ENCODE data around the gene DNAAF5.
"Not testable (repeated sequence)": the region's sequence is repeated elsewhere in the genome, so short reads cannot be mapped to it uniquely, and the experiment has no call there.

DNAAF5 gene

GRCh38 chr7:730501-731439, 4.3 kb downstream of the DNAAF5 start:
- DNase-seq (ENCODE audit: low read depth): no peak

GRCh38 chr7:731440-732085, 5.1 kb downstream of the DNAAF5 start:
- DNase-seq (ENCODE audit: low read depth): no peak

DNA sequence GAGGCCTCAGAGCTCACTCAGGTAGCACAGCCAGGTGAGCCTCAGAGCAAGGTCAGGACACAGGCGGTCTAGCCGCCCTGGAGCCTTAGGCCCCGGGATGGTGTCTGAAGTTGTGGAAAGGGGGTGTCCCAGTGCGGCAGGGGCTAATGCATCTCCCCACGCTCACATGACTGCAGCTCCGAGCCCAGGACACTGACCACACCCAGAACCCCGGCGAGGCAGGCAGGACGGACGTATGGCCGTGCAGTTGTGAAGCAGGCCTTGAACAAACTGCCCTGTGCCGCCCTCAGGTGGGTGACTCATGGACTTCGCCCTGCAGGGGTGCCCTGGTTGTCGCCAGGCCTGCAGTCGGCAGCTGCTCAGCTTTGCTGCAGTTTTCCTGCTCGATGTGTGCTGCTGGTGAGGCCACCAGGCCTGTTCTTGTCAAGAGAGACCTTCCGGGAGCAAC, 5.6 kb downstream of the DNAAF5 start:
- DNase-seq (ENCODE audit: low read depth): no peak

- no peak for DNase-seq (ENCODE audit: low read depth)
Observed at GRCh38 chr7:732556-732955, 6.1 kb downstream of the DNAAF5 start.

DNA sequence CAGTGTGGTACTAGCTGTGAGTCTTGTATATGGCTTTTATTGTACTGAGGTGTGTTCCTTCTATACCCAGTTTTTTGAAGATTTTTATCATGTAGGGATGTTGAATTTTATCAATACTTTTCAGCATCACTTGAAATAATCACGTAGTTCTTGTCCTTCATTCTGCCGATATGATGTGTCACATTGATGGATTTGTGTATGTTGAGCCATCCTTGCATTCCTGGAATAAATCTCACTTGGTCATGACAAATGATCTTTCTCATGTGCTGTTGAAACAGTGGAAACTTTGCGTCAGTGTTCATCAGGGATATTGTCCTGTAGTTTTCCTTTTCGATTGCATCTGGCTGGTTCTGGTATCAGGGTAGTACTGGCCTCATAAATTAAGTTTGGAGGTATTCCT, 7.7 kb downstream of the DNAAF5 start:
- DNase-seq (ENCODE audit: low read depth): no peak

- no peak for DNase-seq (ENCODE audit: low read depth)
Observed at GRCh38 chr7:734808-735207, 8.3 kb downstream of the DNAAF5 start.

- no peak for DNase-seq (ENCODE audit: low read depth)
Observed at GRCh38 chr7:738241-738640, 11.7 kb downstream of the DNAAF5 start.

DNA sequence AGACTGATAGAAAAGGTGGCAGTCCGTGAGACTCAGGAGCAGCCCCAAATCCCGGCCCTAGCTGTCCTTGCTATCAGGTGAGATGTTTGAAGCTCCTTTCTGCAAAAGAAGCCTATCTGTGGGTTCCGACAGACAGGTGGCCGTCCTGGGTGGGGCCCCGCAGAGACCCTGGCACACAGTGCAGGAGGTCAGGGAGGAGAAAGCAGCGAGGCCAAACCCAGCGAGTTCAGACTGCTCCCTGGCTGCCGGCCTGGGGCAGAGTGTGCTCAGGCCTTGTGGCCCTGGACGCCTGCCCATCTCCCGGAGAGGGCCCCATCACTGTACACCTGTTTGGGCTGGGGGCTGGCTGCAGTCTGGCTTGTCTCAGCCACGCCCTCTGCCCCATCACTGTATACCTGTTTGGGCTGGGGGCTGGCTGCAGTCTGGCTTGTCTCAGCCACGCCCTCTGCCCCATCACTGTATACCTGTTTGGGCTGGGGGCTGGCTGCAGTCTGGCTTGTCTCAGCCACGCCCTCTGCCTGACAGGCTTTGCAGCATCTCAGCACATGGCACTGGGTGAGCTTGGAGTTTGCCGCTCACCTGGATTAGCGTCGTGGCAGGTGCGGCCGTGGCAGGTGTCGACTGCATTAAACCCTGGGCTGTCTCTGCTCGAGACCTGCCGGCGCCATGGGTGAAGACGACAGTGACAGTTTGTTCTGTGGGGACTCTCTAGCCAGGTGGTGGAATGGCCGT, 12.4 kb downstream of the DNAAF5 start:
- DNase-seq (ENCODE audit: low read depth): no peak

- no peak for DNase-seq (ENCODE audit: low read depth)
Observed at GRCh38 chr7:739455-739982, 13.0 kb downstream of the DNAAF5 start.

DNA sequence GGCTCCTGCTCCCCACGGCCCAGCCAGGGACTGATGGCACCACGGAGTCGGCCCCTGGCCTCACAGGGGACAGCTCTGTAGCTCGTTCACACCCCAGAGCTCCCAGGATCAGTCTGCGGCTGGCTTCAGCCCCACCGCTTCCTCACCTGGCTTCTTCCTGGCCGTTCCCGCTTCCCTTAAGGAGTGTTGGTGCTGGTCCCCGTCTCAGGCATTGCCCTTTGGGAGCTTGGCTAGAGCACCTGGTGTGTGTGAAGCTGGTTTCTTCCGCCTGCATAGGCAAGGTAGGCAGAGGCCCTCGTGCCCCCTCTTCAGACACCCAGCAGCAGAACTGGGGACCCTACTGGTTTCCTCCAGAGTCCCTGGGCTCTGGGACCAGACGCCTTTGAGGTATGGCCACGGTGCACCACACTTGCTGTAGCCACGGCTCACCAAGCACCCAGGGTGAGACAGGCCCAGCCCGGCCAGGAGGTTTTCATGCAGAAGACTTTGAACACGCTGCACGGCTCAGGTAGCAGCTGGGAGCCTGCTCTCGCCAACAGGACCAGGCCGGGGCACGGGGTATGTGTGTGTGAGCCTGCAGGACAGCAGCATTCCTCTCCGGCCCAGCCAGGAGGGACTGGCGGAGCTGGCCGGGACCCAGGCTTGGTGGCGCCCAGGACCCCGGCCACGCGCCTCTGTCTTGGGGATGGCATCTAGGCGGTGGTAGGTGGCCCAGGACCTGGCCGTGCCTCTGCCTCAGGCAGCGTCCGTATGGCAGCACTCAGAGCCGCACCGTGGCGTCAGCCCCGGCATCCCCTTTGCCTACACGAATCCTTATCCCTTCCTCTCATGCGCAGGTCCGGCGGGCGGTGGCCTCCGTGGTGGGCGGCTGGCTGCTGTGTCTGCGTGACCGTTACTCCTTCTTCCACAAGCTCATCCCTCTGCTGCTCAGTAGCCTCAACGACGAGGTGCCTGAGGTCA, 13.8 kb downstream of the DNAAF5 start:
- no peak for DNase-seq (ENCODE audit: low read depth)

- DNase-seq (ENCODE audit: low read depth): no peak
Observed at GRCh38 chr7:741191-741671, 14.7 kb downstream of the DNAAF5 start.

GRCh38 chr7:741850-742249, 15.4 kb downstream of the DNAAF5 start:
- DNase-seq (ENCODE audit: low read depth): no peak

- no peak for DNase-seq (ENCODE audit: low read depth)
Observed at GRCh38 chr7:742791-743190, 16.3 kb downstream of the DNAAF5 start.

DNA sequence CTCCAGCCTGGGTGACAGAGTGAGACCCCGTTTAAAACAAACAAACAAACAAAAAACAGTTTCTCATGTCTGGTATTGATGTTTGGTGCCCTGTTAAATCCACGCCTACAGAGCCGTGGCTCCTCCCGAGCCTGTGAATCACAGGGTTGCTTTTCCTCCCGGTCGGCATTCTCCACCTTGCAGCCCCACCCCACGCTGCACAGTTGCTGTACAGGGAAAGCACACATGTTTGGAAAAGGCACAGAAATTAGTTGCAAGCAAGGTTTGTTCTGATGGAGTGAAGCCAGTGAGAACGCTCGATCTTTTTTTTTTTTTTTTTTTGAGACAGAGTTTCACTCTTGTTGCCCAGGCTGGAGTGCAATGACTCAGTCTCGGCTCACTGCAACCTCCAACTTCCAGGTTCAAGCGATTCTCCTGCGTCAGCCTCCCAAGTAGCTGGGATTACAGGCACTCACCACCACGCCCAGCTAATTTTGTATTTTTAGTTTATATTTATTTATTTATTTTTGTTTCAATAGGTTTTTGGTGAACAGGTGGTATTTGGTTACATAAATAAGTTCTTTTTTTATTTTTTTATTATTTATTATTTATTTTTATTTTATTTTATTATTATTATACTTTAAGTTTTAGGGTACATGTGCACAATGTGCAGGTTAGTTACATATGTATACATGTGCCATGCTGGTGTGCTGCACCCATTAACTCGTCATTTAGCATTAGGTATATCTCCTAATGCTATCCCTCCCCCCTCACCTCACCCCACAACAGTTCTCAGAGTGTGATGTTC, 17.0 kb downstream of the DNAAF5 start:
- not testable (repeated sequence) for DNase-seq (ENCODE audit: low read depth)

DNA sequence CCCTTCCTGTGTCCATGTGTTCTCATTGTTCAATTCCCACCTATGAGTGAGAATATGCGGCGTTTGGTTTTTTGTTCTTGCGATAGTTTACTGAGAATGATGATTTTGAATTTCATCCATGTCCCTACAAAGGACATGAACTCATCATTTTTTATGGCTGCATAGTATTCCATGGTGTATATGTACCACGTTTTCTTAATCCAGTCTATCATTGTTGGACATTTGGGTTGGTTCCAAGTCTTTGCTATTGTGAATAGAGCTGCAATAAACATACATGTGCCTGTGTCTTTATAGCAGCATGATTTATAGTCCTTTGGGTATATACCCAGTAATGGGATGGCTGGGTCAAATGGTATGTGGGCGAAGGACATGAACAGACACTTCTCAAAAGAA, 17.6 kb downstream of the DNAAF5 start:
- DNase-seq (ENCODE audit: low read depth): not testable (repeated sequence)

GRCh38 chr7:744854-745430, 18.4 kb downstream of the DNAAF5 start:
- DNase-seq (ENCODE audit: low read depth): no peak

DNA sequence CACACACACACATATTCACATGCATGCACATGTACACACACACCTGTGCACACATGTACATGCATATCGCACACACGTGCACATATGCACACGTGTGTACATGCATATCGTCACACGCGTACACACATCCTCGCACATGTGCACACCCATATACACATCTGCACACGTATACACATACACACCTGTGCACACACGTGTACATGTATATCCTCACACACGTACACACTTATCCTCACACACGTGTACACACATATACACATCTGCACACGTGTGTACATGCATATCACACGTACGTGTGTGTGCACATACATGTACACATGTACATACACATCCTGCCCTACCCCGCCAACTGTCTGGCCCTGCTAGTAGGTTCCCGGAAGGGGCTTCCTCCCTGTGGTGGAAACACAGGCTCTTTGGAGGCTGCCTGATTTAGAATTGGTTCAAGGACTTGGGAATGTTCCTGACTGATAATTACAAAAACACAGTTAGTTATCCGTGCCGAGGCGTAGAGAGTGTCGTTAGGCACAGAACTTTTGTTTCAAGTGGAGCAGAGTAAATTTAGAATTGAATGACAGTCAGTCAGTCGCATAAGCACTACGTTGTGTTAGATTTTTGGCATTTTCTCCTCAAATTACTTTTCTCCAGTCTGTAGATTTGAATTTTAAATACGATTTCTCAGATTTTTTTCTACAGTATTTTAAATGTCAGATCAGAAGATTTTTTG, 19.1 kb downstream of the DNAAF5 start:
- no peak for DNase-seq (ENCODE audit: low read depth)

DNA sequence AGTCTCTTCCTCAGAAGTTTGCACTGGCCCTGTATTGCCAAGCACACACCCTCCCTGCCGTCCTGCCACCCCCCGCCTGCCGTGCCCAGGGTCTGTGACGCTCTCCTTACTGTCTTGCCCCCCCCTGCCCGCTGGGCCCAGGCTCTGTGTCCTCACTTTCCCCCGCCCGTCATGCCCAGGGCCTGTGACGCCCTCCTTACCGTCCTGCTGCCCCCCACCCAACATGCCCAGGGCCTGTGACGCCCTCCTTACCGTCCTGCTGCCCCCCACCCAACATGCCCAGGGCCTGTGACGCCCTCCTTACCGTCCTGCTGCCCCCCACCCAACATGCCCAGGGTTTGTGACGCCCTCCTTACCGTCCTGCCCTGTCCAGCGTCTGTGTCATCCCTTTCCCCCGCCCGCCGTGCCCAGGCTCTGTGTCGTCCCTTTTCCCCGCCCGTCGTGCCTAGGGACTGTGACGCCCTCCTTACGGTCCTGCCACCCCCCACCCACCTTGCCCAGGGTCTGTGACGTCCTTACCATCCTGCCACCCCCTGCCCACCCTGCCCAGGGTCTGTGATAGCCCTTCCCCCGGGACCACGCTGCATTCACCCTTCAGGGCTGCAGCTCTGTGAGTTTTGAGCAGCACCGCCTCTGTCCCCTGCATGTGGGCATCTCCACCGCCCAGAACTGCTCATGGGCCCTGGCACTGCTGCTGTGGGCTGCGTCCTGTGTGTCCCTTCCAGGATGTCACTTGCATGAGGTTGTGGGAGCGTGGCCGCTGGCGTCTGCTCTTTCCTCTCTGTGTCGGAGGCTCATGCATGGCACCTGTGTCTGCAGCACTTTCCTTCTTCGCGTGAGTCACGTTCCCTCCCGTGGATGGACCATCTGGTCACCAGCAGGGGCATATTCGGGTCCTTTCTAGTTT, 19.9 kb downstream of the DNAAF5 start:
- DNase-seq (ENCODE audit: low read depth): no peak

Measured in HS-5 (cell line).